Spleen (tissue), 7 donors: ENCODE results near the gene ROBO1.

Experiments
- CTCF ChIP-seq, 11 experiments: fragments of 200-600 bp in 7 of 11; fragments of 450-650 bp in 4 of 11; sonication (generic) in 4 of 11; IDR thresholded peaks in 8 of 11; conservative IDR thresholded peaks in 3 of 11; 1 replicate in 7 of 11; 2 replicates in 4 of 11; pipeline versions ENCODE4 v1.4.0 to v1.8.0; 2016 to 2021; ENCODE audit warnings: antibody characterized with exemption in 11 of 11, inconsistent platforms in 4 of 11, mild to moderate bottlenecking in 1 of 11
- POLR2A ChIP-seq, 3 donors: fragments of 450-650 bp; IDR thresholded peaks; one replicate each; pipeline ENCODE4 v1.5.1; 2017; ENCODE audit warnings: antibody characterized with exemption in 3 of 3, mild to moderate bottlenecking in 1 of 3
- donor health status: DM: no; HTN: no; CAD: no; lungs with moderate emphysema.
- donor health status: DM: no; HTN: no; CAD: no.
- donor health status: DM: no; HTN: no; CAD: no.

GRCh38 chr3:79817224-79817623 is 49.4 kb upstream of the ROBO1 start:
- TF ChIP-seq CTCF (IDR thresholded peaks at IDR 0.05 in 8 of 11, conservative IDR thresholded peaks at IDR 0.05 in 3 of 11): no peak
- no peak for TF ChIP-seq POLR2A (IDR thresholded peaks at IDR 0.05)
